SK-N-MC (cell line): ENCODE results near the gene TBL2.
"Not testable (repeated sequence)": the region's sequence is repeated elsewhere in the genome, so short reads cannot be mapped to it uniquely, and the experiment has no call there.

ENCODE experiments used
- DNase-seq: peaks from one replicate; pipeline ENCODE4 v3.0.0-alpha.2; 2011; ENCODE audit warnings: low read depth, low spot score
- H3K27ac ChIP-seq: fragments of 200-600 bp; sonication (generic); 2 replicates; pipeline ENCODE4 v1.5.1; 2016; ENCODE audit warnings: mixed run types
- H3K36me3 ChIP-seq: fragments of 200-600 bp; sonication (generic); 2 replicates; pipeline ENCODE4 v1.6.1; 2017; ENCODE audit warnings: antibody characterized with exemption, low read length, mixed read lengths; ENCODE audit not compliant: insufficient read depth
- H3K4me3 ChIP-seq: fragments of 200-600 bp; sonication (generic); 2 replicates; pipeline ENCODE4 v1.5.1; 2016
- H3K9ac ChIP-seq: fragments of 200-600 bp; sonication (generic); 2 replicates; pipeline ENCODE4 v1.8.0; 2017; ENCODE audit warnings: mixed run types, mixed read lengths; ENCODE audit not compliant: insufficient read length
- H3K9me3 ChIP-seq: fragments of 200-600 bp; sonication (generic); 2 replicates; pipeline ENCODE4 v1.6.1; 2017; ENCODE audit warnings: low read depth, mild to moderate bottlenecking, antibody characterized with exemption, low read length, moderate library complexity, mixed read lengths
- EZH2 ChIP-seq: fragments of 200-600 bp; sonication (generic); IDR thresholded peaks from one replicate; pipeline ENCODE4 v1.6.1; 2017; ENCODE audit warnings: antibody characterized with exemption
- FOXP2 ChIP-seq: optimal IDR thresholded peaks from 2 replicates; pipeline ENCODE3; 2011; ENCODE audit warnings: mild to moderate bottlenecking, moderate library complexity; ENCODE audit not compliant: insufficient read depth; ENCODE audit errors: extremely low read length, control extremely low read depth
- POLR2AphosphoS5 ChIP-seq: IDR thresholded peaks from 2 replicates; pipeline ENCODE4 v1.6.1; 2012; ENCODE audit warnings: mild to moderate bottlenecking, low read depth, low read length, borderline replicate concordance

The TBL2 gene

GRCh38 chr7:73567140-73567539 lies 11.2 kb downstream of the TBL2 start:
- H3K9me3 ChIP-seq, result no peaks in the 10 kb centered on the region
- no peak for DNase-seq
- no peak overlapping the region for H3K9ac ChIP-seq
- peaks cover 26% of the 10 kb centered on the region for H3K36me3 ChIP-seq
- no peak for TF ChIP-seq EZH2
- no peak; the same call in 1 of the 2 replicates for TF ChIP-seq POLR2AphosphoS5
- no peak for TF ChIP-seq FOXP2
- no peak overlapping the region for H3K27ac ChIP-seq
- H3K4me3 ChIP-seq, result no peak overlapping the region

- DNase-seq, H3K9me3 ChIP-seq, H3K27ac ChIP-seq, H3K4me3 ChIP-seq, H3K9ac ChIP-seq: not testable (repeated sequence)
- peaks cover 21% of the 10 kb centered on the region for H3K36me3 ChIP-seq
Observed at GRCh38 chr7:73566431-73566830, 11.9 kb downstream of the TBL2 start.

GRCh38 chr7:73565675-73566340 lies 12.6 kb downstream of the TBL2 start:
- H3K4me3 ChIP-seq, result no peak overlapping the region
- TF ChIP-seq POLR2AphosphoS5, result no peak
- no peak for TF ChIP-seq EZH2
- no peak for TF ChIP-seq FOXP2
- H3K27ac ChIP-seq, result no peak overlapping the region
- no peak overlapping the region for H3K9ac ChIP-seq
- no peak for DNase-seq
- peaks cover 16% of the 10 kb centered on the region for H3K36me3 ChIP-seq
- H3K9me3 ChIP-seq, result no peaks in the 10 kb centered on the region

GRCh38 chr7:73560109-73560835 lies 18.1 kb downstream of the TBL2 start:
- TF ChIP-seq POLR2AphosphoS5 (no peak), FOXP2 (no peak), EZH2 (no peak)
- 0 out of 2 replicates have a peak, but pooled peaks cover 1% of the 10 kb centered on the region for H3K36me3 ChIP-seq
- H3K27ac ChIP-seq, result no peak overlapping the region
- H3K9ac ChIP-seq, result no peak overlapping the region
- DNase-seq, result no peak
- no peaks in the 10 kb centered on the region for H3K9me3 ChIP-seq
- H3K4me3 ChIP-seq, result no peak overlapping the region

GRCh38 chr7:73557397-73558257 lies 20.8 kb downstream of the TBL2 start, which contains the start of gene BCL7B:
TSS of gene BCL7B (minus strand) at chr7:73557690. CDS start at chr7:73557578, 112 bp downstream.
- peak within 1 kb of the TSS; percentile 97 for H3K27ac ChIP-seq
- H3K36me3 ChIP-seq, result peaks cover 21% of the 10 kb centered on the region; the same call in 1 of the 2 replicates
- peak within 1 kb of the TSS; percentile 99 for H3K9ac ChIP-seq
- peak within 1 kb of the TSS; percentile 87 for H3K4me3 ChIP-seq
- TF ChIP-seq EZH2, result no peak
- TF ChIP-seq POLR2AphosphoS5, result peak; percentile 72; the same call in 1 of the 2 replicates
- no peak for DNase-seq
- H3K9me3 ChIP-seq, result no peaks in the 10 kb centered on the region

- Histone ChIP-seq H3K9me3 (no peaks in the 10 kb centered on the region), H3K27ac (peak overlapping the region; percentile 97), H3K4me3 (peak overlapping the region; percentile 87), H3K9ac (peak overlapping the region; percentile 99), H3K36me3 (peaks cover 27% of the 10 kb centered on the region; the same call in 1 of the 2 replicates)
- no peak for TF ChIP-seq FOXP2
- no peak for TF ChIP-seq POLR2AphosphoS5
- TF ChIP-seq EZH2, result no peak
- DNase-seq, result no peak
Observed at GRCh38 chr7:73557108-73557396, 21.3 kb downstream of the TBL2 start.

GRCh38 chr7:73556208-73557107 lies 21.9 kb downstream of the TBL2 start:
- Histone ChIP-seq H3K36me3 (peaks cover 33% of the 10 kb centered on the region), H3K9me3 (no peaks in the 10 kb centered on the region), H3K4me3 (peak overlapping the region; percentile 87), H3K9ac (peak overlapping the region; percentile 77), H3K27ac (no peak overlapping the region)
- TF ChIP-seq EZH2 (no peak), POLR2AphosphoS5 (no peak), FOXP2 (no peak)
- DNase-seq, result no peak

GRCh38 chr7:73555411-73555982 lies 22.9 kb downstream of the TBL2 start:
- Histone ChIP-seq H3K9ac (no peak overlapping the region), H3K36me3 (peaks cover 41% of the 10 kb centered on the region), H3K9me3 (no peaks in the 10 kb centered on the region), H3K27ac (no peak overlapping the region), H3K4me3 (0 out of 2 replicates have a peak overlapping the region, but pooled peaks have one; percentile 87)
- TF ChIP-seq FOXP2, result no peak
- no peak for TF ChIP-seq POLR2AphosphoS5
- no peak for TF ChIP-seq EZH2
- DNase-seq, result no peak

GRCh38 chr7:73550093-73550492 lies 28.3 kb downstream of the TBL2 start:
- H3K36me3 ChIP-seq, result peaks cover 70% of the 10 kb centered on the region
- not testable (repeated sequence) for H3K4me3 ChIP-seq, H3K9me3 ChIP-seq, H3K9ac ChIP-seq, H3K27ac ChIP-seq, DNase-seq
